NCI-H1417 treated with DMSO at 0.1 percent for 48 hours (cell line): ENCODE measurements around the gene CD8B.

Experiments used
- DNase-seq: peaks from one replicate; lab custom pipeline; 2025; lab: John Stamatoyannopoulos, UW

CD8B gene

DNA sequence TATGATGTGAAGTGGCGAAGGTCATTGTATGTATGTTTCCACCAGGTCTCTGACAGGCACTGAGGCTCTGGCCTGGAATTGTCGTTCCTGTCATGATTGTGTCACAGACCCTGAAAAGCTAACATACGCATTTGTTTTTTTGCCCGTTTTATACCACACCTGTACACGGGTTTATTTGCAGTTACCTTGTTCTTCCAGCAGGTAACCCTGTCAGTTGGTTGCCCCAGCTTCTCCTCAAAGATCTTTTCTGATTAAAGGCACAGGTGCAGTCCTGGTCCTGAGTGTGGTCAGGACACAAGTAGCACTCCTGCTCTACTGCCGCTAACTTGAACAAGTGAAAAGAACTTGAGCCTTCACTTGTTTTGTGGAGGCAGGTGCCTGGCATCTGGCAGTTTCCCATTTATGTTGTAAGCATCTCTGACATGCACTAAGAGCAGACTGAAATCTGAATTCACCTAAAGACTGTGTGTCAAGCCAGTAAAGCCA is 90.8 kb downstream of the CD8B start:
- no peak for DNase-seq

DNA sequence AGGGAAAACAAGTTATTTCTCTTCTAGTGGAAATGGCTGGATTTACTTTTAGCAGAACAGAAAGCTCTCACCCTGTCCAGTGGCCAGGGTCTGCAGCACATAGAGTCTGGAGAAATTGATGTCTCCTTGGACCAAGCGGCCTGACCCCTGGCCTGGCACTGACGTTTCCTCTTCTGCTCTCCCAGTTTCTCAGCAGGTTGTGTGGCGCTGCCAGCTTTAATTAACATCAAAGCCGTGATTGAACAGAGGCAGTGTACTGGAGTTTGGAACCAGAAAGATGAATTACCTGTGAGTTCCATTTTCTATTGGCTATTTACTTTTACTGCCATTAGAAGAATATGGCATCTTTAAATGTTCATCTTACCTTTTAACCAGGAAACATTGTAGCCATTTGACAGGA is 91.8 kb downstream of the CD8B start:
- DNase-seq, result no peak

DNA sequence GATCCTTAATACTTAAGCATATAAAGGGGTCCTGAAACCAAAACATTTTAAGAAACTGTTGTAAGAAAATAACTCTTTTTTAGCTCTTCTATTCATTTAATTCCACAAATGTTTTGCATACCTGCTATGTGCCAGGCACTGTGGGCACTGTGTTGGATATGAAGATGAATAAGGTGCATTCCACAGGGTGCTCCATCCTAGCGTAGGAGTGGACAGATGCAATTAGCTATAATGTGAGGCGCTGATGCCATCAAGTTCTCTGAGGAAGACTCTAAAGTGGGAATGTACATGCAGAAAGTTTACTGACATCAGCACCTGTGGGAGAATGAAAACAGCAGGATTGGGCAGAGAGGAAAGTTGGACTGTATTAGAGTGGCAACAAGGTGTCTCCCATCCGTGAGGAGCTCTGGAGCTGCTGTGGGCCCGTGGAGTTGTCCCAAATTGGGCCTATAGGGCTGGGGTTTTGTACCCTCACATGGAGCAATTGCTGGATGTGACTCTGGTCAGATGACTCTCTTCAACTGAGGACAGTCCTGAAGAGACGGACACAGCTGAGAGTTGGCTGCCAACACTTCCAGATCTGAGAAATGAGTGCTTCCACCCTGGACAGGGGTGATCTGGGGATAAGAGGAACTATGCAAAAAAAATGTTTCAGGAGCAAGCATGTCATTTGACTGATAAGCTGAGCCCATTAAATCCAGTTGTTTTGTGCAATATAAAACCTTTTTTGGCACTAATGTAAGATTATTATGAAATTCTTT is 93.3 kb downstream of the CD8B start:
- DNase-seq, result no peak
